ENCODE measurements around the gene UBD.

- TF ChIP-seq CTCF (IDR thresholded peaks at IDR 0.05; ENCODE audit: insufficient read depth, low read length) (no peak), POLR2AphosphoS5 (IDR thresholded peaks at IDR 0.05; ENCODE audit: low read depth) (no peak), GABPA (IDR thresholded peaks at IDR 0.05; ENCODE audit: low read depth) (no peak), SPI1 (IDR thresholded peaks at IDR 0.05; ENCODE audit: borderline replicate concordance, low read depth) (no peak)
- TF ChIP-seq, protein P1, sequence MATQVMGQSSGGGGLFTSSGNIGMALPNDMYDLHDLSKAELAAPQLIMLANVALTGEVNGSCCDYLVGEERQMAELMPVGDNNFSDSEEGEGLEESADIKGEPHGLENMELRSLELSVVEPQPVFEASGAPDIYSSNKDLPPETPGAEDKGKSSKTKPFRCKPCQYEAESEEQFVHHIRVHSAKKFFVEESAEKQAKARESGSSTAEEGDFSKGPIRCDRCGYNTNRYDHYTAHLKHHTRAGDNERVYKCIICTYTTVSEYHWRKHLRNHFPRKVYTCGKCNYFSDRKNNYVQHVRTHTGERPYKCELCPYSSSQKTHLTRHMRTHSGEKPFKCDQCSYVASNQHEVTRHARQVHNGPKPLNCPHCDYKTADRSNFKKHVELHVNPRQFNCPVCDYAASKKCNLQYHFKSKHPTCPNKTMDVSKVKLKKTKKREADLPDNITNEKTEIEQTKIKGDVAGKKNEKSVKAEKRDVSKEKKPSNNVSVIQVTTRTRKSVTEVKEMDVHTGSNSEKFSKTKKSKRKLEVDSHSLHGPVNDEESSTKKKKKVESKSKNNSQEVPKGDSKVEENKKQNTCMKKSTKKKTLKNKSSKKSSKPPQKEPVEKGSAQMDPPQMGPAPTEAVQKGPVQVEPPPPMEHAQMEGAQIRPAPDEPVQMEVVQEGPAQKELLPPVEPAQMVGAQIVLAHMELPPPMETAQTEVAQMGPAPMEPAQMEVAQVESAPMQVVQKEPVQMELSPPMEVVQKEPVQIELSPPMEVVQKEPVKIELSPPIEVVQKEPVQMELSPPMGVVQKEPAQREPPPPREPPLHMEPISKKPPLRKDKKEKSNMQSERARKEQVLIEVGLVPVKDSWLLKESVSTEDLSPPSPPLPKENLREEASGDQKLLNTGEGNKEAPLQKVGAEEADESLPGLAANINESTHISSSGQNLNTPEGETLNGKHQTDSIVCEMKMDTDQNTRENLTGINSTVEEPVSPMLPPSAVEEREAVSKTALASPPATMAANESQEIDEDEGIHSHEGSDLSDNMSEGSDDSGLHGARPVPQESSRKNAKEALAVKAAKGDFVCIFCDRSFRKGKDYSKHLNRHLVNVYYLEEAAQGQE (IDR thresholded peaks at IDR 0.05; ENCODE audit: insufficient replicate concordance, low read depth): no peak
Measured at GRCh38 chr6:29603930-29604329, 44.4 kb upstream of the UBD start.
